Endothelial cell of umbilical vein (primary cell): ENCODE data around the gene ATP8A1. TPM values are rescaled to one million over a fixed set of nuclear protein-coding genes. Genes with fewer than 3 reads are reported as not detected.

ENCODE experiments used
- BruUV-seq: library from RNA; stranded (reverse); fragments of 400-500 nt; replicated peaks from 2 replicates; lab custom pipeline; 2021; lab: Mats Ljungman, UMichigan
- CTCF ChIA-PET: fragments of 300-600, 350-600 bp; sonication (Branson Sonifier 250); formaldehyde crosslinking; loops from one replicate; lab custom pipeline; 2021; ENCODE audit warnings: antibody characterized with exemption, inconsistent platforms; lab: Charles Lee
- POLR2A ChIA-PET: fragments of 300-600, 350-600 bp; sonication (Branson Sonifier 250); formaldehyde crosslinking; loops from one replicate; lab custom pipeline; 2021; ENCODE audit warnings: antibody characterized with exemption, inconsistent platforms; lab: Charles Lee
- DNase-seq: peaks from one replicate; pipeline ENCODE4 v3.0.0-alpha.2; 2011; ENCODE audit warnings: low read depth, low spot score
- FAIRE-seq: peaks from 2 replicates; lab custom pipeline; 2011; peaks lifted over from hg19 to GRCh38; lab: Jason Lieb, UNC
- H2AFZ ChIP-seq: 2 replicates; pipeline ENCODE4 v1.6.0; 2012; ENCODE audit warnings: low read depth, low read length, control low read depth, inconsistent platforms
- H3K27ac ChIP-seq: 2 replicates; pipeline ENCODE4 v1.5.1; 2011; ENCODE audit warnings: low read depth, mild to moderate bottlenecking, control low read depth, low read length, moderate library complexity; ENCODE audit not compliant: insufficient read depth
- H3K27me3 ChIP-seq, 2 experiments: 2 replicates each; pipeline versions ENCODE4 v1.6.0 to v1.6.1; 2011; ENCODE audit warnings: low read length in 2 of 2, mixed read lengths in 1 of 2; ENCODE audit not compliant: control insufficient read depth in 2 of 2, insufficient read depth in 2 of 2
- H3K36me3 ChIP-seq, 2 experiments: 2 replicates in 1 of 2; 3 replicates in 1 of 2; pipeline ENCODE4 v1.5.1; 2011; ENCODE audit warnings: low read length in 2 of 2, mild to moderate bottlenecking in 1 of 2, moderate library complexity in 1 of 2; ENCODE audit not compliant: control insufficient read depth in 2 of 2, insufficient read depth in 2 of 2; ENCODE audit errors: extremely low read depth in 1 of 2
- H3K4me1 ChIP-seq: 3 replicates; pipeline ENCODE4 v1.5.1; 2011; ENCODE audit warnings: mild to moderate bottlenecking, low read length; ENCODE audit not compliant: control insufficient read depth, insufficient read depth; ENCODE audit errors: extremely low read depth
- H3K4me2 ChIP-seq: 2 replicates; pipeline ENCODE4 v1.6.1; 2011; ENCODE audit warnings: low read length, control low read depth, mixed read lengths; ENCODE audit not compliant: insufficient read depth
- H3K4me3 ChIP-seq, 3 experiments: fragments of 200-600 bp in 1 of 3; sonication (generic), shearing (Covaris generic) in 1 of 3; replicated peaks in 1 of 3; 2 replicates each; pipeline ENCODE4 v1.5.1; 2011 to 2016; ENCODE audit warnings: control low read depth in 3 of 3, low read length in 3 of 3, mild to moderate bottlenecking in 2 of 3, inconsistent platforms in 1 of 3, low read depth in 1 of 3, moderate library complexity in 1 of 3; ENCODE audit not compliant: insufficient read depth in 1 of 3
- H3K79me2 ChIP-seq: 2 replicates; pipeline ENCODE4 v1.6.0; 2012; ENCODE audit warnings: low read length, inconsistent platforms; ENCODE audit not compliant: control insufficient read depth, insufficient read depth
- H3K9ac ChIP-seq: replicated peaks from 2 replicates; pipeline ENCODE3; 2011; ENCODE audit warnings: low read length, control low read depth; ENCODE audit not compliant: insufficient read depth; ENCODE audit errors: extremely low read depth
- H3K9me1 ChIP-seq: replicated peaks from 3 replicates; pipeline ENCODE4 v1.6.0; 2011; ENCODE audit warnings: mild to moderate bottlenecking, low read length; ENCODE audit not compliant: control insufficient read depth, insufficient read depth; ENCODE audit errors: extremely low read depth
- H3K9me3 ChIP-seq: replicated peaks from 2 replicates; pipeline ENCODE4 v1.5.1; 2012; ENCODE audit warnings: low read length, inconsistent platforms; ENCODE audit not compliant: control insufficient read depth, insufficient read depth
- H4K20me1 ChIP-seq: replicated peaks from 2 replicates; pipeline ENCODE3; 2011; ENCODE audit warnings: mild to moderate bottlenecking, low read length; ENCODE audit not compliant: control insufficient read depth, insufficient read depth; ENCODE audit errors: extremely low read depth
- GATA2 ChIP-seq: IDR thresholded peaks from 2 replicates; pipeline ENCODE4 v1.7.0; 2011; ENCODE audit warnings: low read depth, mild to moderate bottlenecking, moderate library complexity, mixed read lengths, low read length; ENCODE audit not compliant: insufficient read length, insufficient read depth
- JUN ChIP-seq: IDR thresholded peaks from 2 replicates; pipeline ENCODE4 v1.6.1; 2011; ENCODE audit warnings: borderline replicate concordance, low read depth; ENCODE audit not compliant: insufficient read length, insufficient read depth
- POLR2A ChIP-seq: IDR thresholded peaks from 2 replicates; pipeline ENCODE4 v1.6.1; 2012; ENCODE audit warnings: low read depth, mild to moderate bottlenecking, control low read depth, low read length
- dilution Hi-C: fragments of 300-500 bp; cut with MboI; formaldehyde crosslinking; loops from one replicate; pipeline ENCODE4 v1.15.0; 2019; ENCODE audit warnings: low sequenced_read_pairs; ENCODE audit not compliant: extremely low pct_ligation_motif_present
- intact Hi-C: fragments of 100-400 bp; cut with micrococcal nuclease; formaldehyde crosslinking; loops from one replicate; pipeline ENCODE4 v1.10.0; 2022
- polyA plus RNA-seq, 4 experiments: library from polyadenylated mRNA; depleted of rRNA in 3 of 4; stranded (reverse) in 3 of 4; unstranded in 1 of 4; fragments of >200 nt; gene quantifications; 2 replicates each; pipeline versions ENCODE4 v1.2.1 to v1.2.3, GENCODE V29; 2011 to 2012; ENCODE audit warnings: missing spikeins in 1 of 4
- total RNA-seq: library from RNA; stranded (reverse); gene quantifications from 2 replicates; pipeline ENCODE4 v1.2.3, GENCODE V29; 2021
- TF ChIP-seq, protein P1 (sequence below): IDR thresholded peaks from 2 replicates; pipeline ENCODE4 v1.6.1; 2011; ENCODE audit not compliant: insufficient read depth, insufficient read length

Gene ATP8A1
- total and polyA plus RNA-seq, 2 donors (not counting 3 experiments of a cell fraction or from before 2014, with no cell fraction given) = 0.97 to 11.5 TPM

DNA sequence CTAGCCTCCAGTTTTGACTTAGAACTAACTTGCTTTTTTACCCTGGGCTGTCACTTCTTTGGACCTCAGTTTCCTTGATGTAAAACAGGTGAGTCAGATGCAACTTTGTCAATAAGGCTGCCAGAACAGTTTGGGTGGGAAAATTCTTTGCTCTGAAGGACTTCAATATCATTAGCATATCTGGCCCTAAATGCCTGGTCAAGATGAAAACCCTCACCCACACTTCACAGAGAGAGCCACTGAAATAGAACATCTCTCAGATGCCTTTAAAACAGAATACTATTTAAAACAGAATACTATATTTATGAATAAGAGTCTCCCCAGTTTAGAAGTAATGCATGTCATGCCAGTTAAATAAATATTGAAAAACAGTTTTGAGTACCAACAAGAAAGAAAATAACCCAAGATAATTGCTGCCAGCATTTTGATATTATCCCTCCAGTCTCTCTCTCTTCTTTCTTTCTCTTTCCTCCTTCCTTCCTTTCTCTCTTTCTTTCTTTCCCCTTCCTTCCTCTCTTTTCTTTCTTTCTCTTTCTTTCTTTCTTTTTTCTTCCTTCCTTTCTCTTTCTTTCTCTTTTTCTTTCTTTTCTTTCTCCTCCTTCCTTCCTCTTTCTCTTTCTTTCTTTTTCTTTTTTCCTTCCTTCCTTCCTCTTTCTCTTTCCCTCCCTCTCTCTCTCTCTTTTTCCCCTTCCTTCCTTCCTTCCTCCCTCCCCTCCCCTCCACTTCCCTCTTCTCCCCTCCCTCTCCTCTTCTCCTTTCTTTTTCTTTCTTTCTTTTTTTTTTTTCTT, 292.4 kb downstream of the ATP8A1 start:
- H3K4me2 ChIP-seq = no peak overlapping the region
- dilution Hi-C loops = no loop called here
- H3K4me1 ChIP-seq = no peaks in the 10 kb centered on the region
- ChIA-PET POLR2A (no interaction called here), CTCF (no interaction called here)
- H3K27ac ChIP-seq = no peak overlapping the region
- no peaks in the 10 kb centered on the region for H3K36me3 ChIP-seq
- no TSS peak for BruUV-seq
- TF ChIP-seq POLR2A = no peak
- TF ChIP-seq, protein P1, sequence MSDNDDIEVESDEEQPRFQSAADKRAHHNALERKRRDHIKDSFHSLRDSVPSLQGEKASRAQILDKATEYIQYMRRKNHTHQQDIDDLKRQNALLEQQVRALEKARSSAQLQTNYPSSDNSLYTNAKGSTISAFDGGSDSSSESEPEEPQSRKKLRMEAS = no peak
- no peaks in the 10 kb centered on the region for H3K9me3 ChIP-seq
- H3K9ac ChIP-seq = no peak overlapping the region
- H3K4me3 ChIP-seq = no peak overlapping the region
- H3K27me3 ChIP-seq = peaks cover 0 to 2% of the 10 kb centered on the region in 2 experiments
- no peaks in the 10 kb centered on the region for H4K20me1 ChIP-seq
- H3K79me2 ChIP-seq = no peaks in the 10 kb centered on the region
- H2AFZ ChIP-seq = no peak overlapping the region
- DNase-seq (no peak), FAIRE-seq (no peak)
- intact Hi-C loops = loop anchor here (5.0 kb wide), 1 partner anchor 62 kb away; no protein-coding TSS in a partner anchor
- H3K9me1 ChIP-seq = no peaks in the 10 kb centered on the region

- no peak overlapping the region for H3K9ac ChIP-seq
- dilution Hi-C loops = no loop called here
- FAIRE-seq (no peak), DNase-seq (no peak)
- peaks cover 0 to 2% of the 10 kb centered on the region in 2 experiments for H3K27me3 ChIP-seq
- no peaks in the 10 kb centered on the region for H4K20me1 ChIP-seq
- ChIA-PET CTCF (no interaction called here), POLR2A (no interaction called here)
- no peak overlapping the region for H2AFZ ChIP-seq
- intact Hi-C loops = loop anchor here (5.0 kb wide), 1 partner anchor 61 kb away; no protein-coding TSS in a partner anchor
- H3K4me2 ChIP-seq = no peak overlapping the region
- no peaks in the 10 kb centered on the region for H3K9me3 ChIP-seq
- H3K27ac ChIP-seq = no peak overlapping the region
- no peaks in the 10 kb centered on the region for H3K79me2 ChIP-seq
- H3K36me3 ChIP-seq = no peaks in the 10 kb centered on the region
- no TSS peak for BruUV-seq
- H3K4me3 ChIP-seq = no peak overlapping the region
- no peak for TF ChIP-seq JUN
- TF ChIP-seq POLR2A = no peak
- no peak for TF ChIP-seq GATA2
- H3K4me1 ChIP-seq = no peaks in the 10 kb centered on the region
- no peaks in the 10 kb centered on the region for H3K9me1 ChIP-seq
These were observed 293.3 kb downstream of the ATP8A1 start for GRCh38 chr4:42363614-42364013.
